ENCODE measurements around the gene FNDC8. TPM values are rescaled to one million over a fixed set of nuclear protein-coding genes. Genes with fewer than 3 reads are reported as not detected.

Gene FNDC8
- total RNA-seq, 1 experiment from 2014 or later = not detected

DNA sequence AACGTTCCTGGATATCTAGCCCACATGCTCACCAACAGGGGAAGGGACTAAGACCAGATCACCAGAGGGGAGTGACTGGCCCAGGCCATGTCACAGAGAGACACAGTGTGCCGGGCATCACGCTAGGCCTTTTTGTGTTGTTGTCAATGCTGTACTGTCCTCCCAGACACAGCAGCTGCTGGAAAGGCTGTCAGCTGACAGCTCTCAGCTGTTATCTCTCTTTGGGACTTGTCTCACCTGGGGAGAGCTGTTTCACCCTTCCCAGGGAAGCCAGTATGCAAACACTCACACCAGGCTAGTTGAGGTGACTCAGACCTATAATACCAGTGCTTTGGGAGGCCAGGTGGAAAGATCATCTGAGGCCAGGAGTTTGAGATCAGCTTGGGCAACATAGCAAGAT, 45.6 kb downstream of the FNDC8 start:
- CTCF ChIA-PET = no interaction called here
- Histone ChIP-seq H3K4me1 (ENCODE audit: insufficient read depth, low read length, poor library complexity, severe bottlenecking) (no peaks in the 10 kb centered on the region), H3K36me3 (ENCODE audit: insufficient read depth, low read length, poor library complexity, severe bottlenecking) (no peaks in the 10 kb centered on the region), H3K27ac (ENCODE audit: low read depth, low read length, poor library complexity, severe bottlenecking) (no peak overlapping the region), H3K9me3 (ENCODE audit: low read depth, low read length, poor library complexity, severe bottlenecking) (no peaks in the 10 kb centered on the region), H3K27me3 (replicated peaks; ENCODE audit: insufficient read depth, low read depth, low read length, poor library complexity) (no peaks in the 10 kb centered on the region), H3K4me3 (ENCODE audit: low read depth, low read length, poor library complexity, severe bottlenecking) (no peak overlapping the region)
- TF ChIP-seq, protein P1, sequence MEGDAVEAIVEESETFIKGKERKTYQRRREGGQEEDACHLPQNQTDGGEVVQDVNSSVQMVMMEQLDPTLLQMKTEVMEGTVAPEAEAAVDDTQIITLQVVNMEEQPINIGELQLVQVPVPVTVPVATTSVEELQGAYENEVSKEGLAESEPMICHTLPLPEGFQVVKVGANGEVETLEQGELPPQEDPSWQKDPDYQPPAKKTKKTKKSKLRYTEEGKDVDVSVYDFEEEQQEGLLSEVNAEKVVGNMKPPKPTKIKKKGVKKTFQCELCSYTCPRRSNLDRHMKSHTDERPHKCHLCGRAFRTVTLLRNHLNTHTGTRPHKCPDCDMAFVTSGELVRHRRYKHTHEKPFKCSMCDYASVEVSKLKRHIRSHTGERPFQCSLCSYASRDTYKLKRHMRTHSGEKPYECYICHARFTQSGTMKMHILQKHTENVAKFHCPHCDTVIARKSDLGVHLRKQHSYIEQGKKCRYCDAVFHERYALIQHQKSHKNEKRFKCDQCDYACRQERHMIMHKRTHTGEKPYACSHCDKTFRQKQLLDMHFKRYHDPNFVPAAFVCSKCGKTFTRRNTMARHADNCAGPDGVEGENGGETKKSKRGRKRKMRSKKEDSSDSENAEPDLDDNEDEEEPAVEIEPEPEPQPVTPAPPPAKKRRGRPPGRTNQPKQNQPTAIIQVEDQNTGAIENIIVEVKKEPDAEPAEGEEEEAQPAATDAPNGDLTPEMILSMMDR (conservative IDR thresholded peaks at IDR 0.05; ENCODE audit: low read depth, low read length) = no peak
- TF ChIP-seq EZH2 (IDR thresholded peaks at IDR 0.05; ENCODE audit: borderline replicate concordance, low read depth, low read length, poor library complexity, severe bottlenecking) = no peak
- no TSS peak for BruUV-seq (replicated peaks)
- intact Hi-C loops (cut with micrococcal nuclease; ENCODE audit: unreplicated experiment) = no loop called here
- POLR2A ChIA-PET (ENCODE audit: low non-redundant PET) = no interaction called here
- no peak for DNase-seq (ENCODE audit: low spot score)

DNA sequence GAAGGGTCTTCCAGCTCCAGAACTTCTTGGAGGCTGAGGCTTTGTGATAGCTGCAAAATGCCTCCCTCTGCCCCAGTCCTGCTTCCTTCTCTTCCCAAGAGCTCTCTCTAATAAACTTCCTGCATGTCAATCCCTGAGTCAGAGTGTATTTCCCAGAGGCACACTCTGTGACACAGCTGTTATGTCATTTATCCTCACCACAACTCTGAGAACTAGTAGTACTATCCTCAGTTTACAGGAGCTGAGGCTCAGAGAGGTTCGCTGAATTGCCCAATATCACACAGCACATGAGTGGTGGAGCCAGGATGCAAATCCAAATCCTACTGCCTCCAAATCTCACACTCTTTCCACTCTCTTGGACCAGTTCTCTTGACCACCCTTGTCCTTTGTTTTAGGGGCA, 46.3 kb downstream of the FNDC8 start:
- no TSS peak for BruUV-seq (replicated peaks)

DNA sequence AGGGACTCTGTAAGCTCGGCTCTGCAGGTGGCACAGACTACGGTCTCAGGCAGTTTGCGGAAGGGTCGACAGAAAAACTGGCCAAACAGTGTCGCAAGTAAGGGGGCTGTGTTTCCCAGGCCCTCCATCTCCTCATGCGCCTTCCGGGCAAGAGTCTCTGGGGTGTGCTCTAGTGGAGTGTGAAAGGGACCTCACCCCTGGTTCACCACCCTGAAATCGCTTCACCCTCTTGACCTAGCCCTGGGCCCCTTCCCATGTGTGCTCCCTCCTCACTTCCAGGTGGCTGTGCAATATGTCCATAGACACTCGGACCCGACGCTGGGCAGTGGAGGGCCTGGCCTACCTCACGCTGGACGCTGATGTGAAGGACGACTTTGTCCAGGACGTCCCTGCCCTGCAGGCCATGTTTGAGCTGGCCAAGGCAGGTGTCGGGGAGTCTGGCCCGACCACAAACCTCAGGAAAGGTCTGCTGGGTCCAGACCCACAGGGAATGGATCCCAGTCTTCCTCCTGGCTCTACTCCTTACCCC, 48.5 kb downstream of the FNDC8 start:
- no peaks in the 10 kb centered on the region for H3K9me3 ChIP-seq (ENCODE audit: low read depth, low read length, poor library complexity, severe bottlenecking)
- H3K4me3 ChIP-seq (ENCODE audit: low read depth, low read length, poor library complexity, severe bottlenecking) = no peak overlapping the region
- intact Hi-C loops (cut with micrococcal nuclease; ENCODE audit: unreplicated experiment) = loop anchor here (2.0 to 5.0 kb wide), 2 partner anchors 369 to 577 kb away; no protein-coding TSS in a partner anchor
- no peaks in the 10 kb centered on the region for H3K27me3 ChIP-seq (replicated peaks; ENCODE audit: insufficient read depth, low read depth, low read length, poor library complexity)
- DNase-seq (ENCODE audit: low spot score) = no peak
- ChIA-PET POLR2A (ENCODE audit: low non-redundant PET) (no interaction called here), CTCF (no interaction called here)
- H3K27ac ChIP-seq (ENCODE audit: low read depth, low read length, poor library complexity, severe bottlenecking) = no peak overlapping the region
- TF ChIP-seq, protein P1 (conservative IDR thresholded peaks at IDR 0.05; ENCODE audit: low read depth, low read length) = no peak
- TF ChIP-seq EZH2 (IDR thresholded peaks at IDR 0.05; ENCODE audit: borderline replicate concordance, low read depth, low read length, poor library complexity, severe bottlenecking) = no peak
- H3K36me3 ChIP-seq (ENCODE audit: insufficient read depth, low read length, poor library complexity, severe bottlenecking) = no peaks in the 10 kb centered on the region
- H3K4me1 ChIP-seq (ENCODE audit: insufficient read depth, low read length, poor library complexity, severe bottlenecking) = no peaks in the 10 kb centered on the region
- BruUV-seq (replicated peaks) = no TSS peak

More for the DNA sequence above, 46.3 kb downstream of the FNDC8 start:
- Histone ChIP-seq H3K4me3 (ENCODE audit: low read depth, low read length, poor library complexity, severe bottlenecking) (no peak overlapping the region), H3K27me3 (replicated peaks; ENCODE audit: insufficient read depth, low read depth, low read length, poor library complexity) (no peaks in the 10 kb centered on the region), H3K9me3 (ENCODE audit: low read depth, low read length, poor library complexity, severe bottlenecking) (no peaks in the 10 kb centered on the region), H3K36me3 (ENCODE audit: insufficient read depth, low read length, poor library complexity, severe bottlenecking) (no peaks in the 10 kb centered on the region), H3K4me1 (ENCODE audit: insufficient read depth, low read length, poor library complexity, severe bottlenecking) (no peaks in the 10 kb centered on the region), H3K27ac (ENCODE audit: low read depth, low read length, poor library complexity, severe bottlenecking) (no peak overlapping the region)
- TF ChIP-seq, protein P1 (conservative IDR thresholded peaks at IDR 0.05; ENCODE audit: low read depth, low read length) = no peak
- TF ChIP-seq EZH2 (IDR thresholded peaks at IDR 0.05; ENCODE audit: borderline replicate concordance, low read depth, low read length, poor library complexity, severe bottlenecking) = no peak
- CTCF ChIA-PET = no interaction called here
- DNase-seq (ENCODE audit: low spot score) = no peak
- POLR2A ChIA-PET (ENCODE audit: low non-redundant PET) = no interaction called here
- intact Hi-C loops (cut with micrococcal nuclease; ENCODE audit: unreplicated experiment) = no loop called here
